GM21360 (cell line): Measurements from ENCODE around the gene OR51B6.
"Not testable (repeated sequence)": the region's sequence is repeated elsewhere in the genome, so short reads cannot be mapped to it uniquely, and the experiment has no call there.

Experiments used
- ATAC-seq: cut with Tn5 transposase; IDR thresholded peaks from one replicate; pipeline ENCODE4 v1.9.1; 2021; ENCODE audit warnings: mild to moderate bottlenecking, moderate library complexity; ENCODE audit not compliant: unreplicated experiment

The OR51B6 gene

DNA sequence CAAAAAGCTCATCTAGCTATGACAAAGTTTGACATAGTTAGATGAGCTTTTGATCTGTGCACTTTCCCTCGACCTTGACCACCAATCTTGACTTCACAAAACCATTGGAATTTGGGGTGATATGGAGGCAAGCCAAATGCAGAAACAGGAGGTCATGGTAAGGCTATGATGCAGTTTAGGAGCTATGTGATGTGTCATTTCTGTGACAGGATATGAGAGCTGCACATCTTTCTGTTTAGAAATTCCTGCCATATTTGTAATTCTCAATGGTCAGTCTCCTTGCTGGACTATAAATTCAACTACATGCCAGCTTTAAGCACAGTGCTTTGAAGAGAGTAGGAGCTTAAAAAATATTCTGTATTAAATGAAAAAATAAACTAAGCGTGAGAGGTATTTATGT, 12.9 kb downstream of the OR51B6 start:
- no peak for ATAC-seq

DNA sequence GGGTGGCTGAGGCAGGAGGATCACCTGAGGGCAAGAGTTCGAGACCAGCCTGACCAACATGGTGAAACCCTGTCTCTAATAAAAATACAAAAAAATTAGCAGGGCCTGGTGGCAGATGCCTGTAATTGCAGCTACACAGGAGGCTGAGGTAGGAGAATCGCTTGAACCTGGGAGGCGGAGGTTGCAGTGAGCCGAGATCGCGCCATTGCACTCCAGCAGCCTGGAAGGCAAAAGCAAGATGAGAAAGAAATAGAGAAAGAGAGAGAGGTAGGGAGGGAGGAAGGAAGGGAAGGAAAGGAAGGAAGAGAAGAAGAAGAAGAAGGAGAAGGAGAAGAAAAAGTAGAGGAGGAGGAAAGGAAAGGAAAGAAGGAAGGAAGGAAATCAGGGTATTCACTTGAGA, 15.1 kb downstream of the OR51B6 start:
- ATAC-seq = not testable (repeated sequence)

DNA sequence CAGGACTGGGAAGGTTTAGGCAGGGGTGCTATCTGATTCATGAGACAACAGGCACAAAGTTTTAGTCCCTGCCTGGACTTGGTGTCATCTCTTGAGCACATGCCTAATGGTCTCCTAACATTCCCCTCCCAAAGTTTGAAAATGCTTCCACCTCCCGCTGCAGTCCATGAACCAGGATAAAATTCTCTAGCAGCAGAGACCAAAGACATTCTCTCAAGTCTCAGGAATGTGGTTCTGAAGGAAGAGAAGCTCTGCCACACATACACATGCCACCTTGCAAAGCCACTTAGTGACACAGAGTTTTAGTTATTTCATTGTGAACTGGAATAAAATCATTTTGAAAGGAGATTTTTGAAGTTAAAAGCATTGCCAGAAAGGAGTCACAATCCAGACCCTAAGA, 15.5 kb downstream of the OR51B6 start:
- ATAC-seq = no peak

DNA sequence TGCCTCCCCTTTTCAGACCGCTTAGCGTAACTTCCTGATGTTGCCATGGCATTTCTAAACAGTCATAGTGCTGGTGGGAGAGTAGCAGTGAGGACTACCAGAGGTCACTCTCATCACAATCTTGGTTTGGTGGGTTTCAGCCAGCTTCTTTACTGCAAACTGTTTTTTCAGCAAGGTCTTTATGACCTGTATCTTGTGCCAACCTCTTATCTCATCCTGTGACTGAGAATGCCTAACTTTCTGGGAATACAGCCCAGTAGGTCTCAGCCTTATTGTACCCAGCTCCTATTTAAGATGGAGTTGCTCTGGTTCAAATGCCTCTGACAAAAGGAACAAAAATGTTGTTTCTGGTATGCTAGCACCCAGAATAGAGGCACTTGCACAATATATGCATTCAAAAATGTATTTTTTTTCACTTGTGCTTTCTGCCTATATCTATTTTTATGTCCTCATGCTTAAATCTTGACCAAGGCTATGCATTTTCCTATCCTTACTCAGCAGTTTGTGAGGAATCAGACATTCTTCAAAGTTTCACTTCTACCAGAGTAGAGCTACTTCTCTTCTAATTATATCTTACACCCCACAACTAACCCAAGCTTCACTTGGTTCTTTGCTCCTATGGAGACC, 16.3 kb downstream of the OR51B6 start:
- no peak for ATAC-seq

DNA sequence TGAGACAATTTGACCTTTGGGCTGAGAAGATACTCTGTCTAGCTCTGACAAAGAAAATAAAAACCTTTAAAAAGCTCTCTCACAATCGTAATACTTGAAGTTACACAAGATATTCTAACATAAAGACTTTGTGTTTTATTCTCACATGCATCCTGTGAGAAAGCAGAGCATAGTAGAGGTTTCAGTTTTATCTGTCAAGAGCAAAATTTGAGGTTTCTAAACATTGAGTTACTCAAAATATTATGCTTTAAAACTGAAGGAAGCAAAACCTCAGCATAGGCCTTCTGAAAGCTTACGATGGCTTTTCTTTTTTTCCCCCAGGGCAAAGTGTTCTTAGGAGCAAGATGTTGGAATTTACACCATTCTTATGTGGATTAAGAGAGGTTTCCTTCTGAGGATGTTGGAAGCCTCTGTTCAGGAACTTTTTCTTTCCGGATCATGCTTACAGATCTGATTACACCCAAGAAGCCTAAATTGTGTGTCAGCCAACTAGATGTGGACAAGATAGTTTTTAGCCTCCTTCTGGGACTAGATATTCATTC, 17.3 kb downstream of the OR51B6 start:
- no peak for ATAC-seq

DNA sequence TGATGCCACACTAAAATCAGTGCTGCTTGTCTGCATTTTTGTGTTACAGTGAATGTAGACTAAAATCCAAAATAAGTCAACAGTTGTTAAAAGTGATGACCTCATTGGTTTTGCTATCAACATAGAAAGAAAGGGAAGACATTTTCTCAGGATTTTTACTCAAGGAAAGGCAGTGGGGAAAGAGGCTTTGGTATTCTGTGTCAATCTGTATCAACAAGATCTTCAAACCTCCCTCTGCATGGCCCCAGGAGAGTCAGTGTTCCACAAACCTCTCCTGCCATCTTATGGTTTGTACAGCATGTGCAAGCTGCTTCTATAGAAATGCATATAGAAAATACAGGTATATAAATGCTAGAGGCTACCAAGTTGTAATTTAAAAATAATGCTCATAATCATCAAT, 18.5 kb downstream of the OR51B6 start:
- ATAC-seq = no peak

DNA sequence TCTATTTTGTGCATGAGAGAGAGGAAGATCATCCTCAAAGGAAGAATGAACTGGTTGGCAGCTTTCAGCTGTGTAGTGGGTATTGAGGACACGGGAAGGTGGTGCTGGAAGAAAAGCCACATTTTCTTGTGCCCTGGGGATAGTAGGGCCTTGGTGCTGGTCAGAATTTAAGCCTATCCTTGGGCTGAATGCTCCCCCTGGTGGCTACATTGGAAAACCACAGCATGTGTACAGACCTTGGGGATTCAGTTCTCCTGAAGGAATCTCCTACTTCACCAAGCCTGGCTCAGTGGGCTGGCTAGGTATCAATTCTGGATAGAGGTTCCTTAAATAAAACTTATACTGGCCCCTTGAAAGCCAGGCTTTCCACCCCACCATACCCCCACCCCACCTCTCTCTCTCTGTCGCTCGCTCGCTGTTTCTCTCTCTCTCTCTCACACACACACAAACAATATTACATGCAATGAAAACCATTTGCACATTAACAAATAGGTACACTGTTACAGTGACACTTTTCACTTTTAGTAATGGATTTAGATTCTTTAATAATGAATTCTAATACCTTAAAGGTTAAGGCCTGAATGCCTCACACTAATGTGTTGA, 29.5 kb downstream of the OR51B6 start:
- ATAC-seq = peak; percentile 93

DNA sequence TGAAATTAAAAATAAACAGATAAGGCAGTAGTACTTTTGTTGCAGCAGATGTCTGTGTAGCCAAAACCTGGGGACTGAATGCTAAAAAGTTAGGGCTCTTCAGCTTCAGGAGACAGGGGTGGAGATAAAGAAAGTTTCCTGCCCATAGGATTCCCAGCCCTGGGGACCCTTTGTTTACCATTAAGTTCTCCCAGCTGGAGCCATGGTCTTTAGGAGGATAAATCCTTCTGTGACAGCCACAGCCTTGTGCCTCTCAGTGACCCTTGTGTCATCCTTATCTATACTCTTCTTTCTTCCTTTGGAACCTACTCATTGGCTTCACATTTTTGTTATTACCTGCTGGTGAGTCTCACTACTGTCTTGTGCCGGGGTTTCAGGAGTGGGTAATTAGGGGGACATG, 32.3 kb downstream of the OR51B6 start, which contains the start of gene OR51M1:
Gene OR51M1, plus strand, starts transcription at position 237 of the 400 bp plus-strand sequence. CDS start 5,587 bp downstream, outside the sequence.
- ATAC-seq = no peak

DNA sequence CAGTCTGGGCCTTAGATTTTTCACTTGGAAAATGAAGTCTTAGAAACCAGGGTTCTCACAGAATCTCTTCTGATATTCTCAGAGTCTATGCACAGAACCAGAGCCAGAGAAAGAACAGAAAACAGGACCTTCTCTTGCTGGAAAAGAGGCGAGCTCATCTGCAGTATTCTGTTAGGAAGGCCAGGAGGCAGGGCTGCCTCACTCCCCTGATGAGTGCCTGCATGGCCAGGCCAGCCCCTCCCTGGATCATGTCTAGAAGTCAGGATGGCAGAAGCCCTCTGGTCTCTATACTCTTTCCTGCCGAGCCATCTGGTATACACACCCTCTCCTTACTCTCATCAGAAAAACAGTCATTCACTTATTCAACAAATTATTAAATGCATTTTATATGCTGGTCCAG, 33.0 kb downstream of the OR51B6 start:
- ATAC-seq = no peak

DNA sequence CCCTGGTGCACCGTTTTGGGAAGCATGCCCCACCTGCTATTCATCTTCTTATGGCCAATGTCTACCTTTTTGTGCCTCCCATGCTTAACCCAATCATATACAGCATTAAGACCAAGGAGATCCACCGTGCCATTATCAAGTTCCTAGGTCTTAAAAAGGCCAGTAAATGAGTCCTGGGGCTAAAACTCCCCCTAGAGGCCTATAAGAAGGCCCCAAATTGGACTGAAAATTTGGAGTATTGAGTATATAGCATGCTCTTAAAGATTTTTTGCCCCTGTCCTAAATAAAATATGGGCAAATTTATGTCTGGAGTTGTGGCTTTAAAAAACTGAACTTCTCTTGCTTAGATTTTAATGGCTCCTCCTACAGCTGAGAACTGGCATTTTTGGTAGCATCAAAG, 38.9 kb downstream of the OR51B6 start:
- no peak for ATAC-seq

DNA sequence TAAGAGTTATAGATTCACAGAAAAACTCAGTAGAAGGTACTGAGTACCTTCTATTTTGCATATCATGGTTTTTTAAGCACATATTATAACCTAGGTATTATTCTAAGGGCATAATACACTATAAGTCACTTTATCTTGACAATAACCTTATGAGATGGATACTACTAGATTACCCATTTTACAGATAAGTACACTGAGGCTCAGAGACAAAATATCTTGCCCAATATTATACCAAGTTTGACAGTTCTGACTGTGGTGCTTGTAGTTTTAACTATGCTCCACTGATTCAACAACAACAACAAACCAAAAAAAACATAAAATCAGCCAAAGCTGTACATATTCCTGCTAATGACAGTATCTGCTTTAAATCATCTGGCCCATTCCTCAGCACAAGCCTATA, 42.8 kb downstream of the OR51B6 start:
- ATAC-seq = no peak

DNA sequence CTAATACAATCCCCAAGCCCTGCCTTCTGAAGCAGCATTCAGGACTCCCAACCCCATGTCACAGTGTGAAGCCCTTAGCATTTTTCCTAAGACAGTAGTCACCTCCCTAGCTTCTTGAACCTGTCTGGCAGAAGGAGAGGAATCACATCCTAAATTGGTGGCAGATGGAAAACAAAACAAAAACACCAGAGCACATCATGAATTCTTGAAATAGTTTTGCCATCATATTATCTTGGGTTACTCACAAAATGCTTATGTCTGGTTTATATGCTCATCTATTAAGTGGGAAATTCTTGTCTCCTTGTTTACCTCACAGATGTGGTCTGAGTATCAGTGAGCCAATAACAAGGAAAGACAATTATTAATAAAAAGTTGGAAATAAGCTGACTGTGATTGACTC, 47.6 kb downstream of the OR51B6 start:
- ATAC-seq = no peak
